RPMI7951 (cell line): ENCODE measurements around the gene RNF149. TPM values are rescaled to one million over a fixed set of nuclear protein-coding genes. Genes with fewer than 3 reads are reported as not detected.

Experiments used
- DNase-seq: peaks from one replicate; pipeline ENCODE4 v3.0.0-alpha.2; 2012; ENCODE audit warnings: low read depth
- total RNA-seq: library from RNA; depleted of rRNA; stranded (reverse); fragments of >200 nt; shearing (Covaris generic); gene quantifications from 2 replicates; pipeline ENCODE4 v1.2.3, GENCODE V29; 2014

RNF149 gene
- total RNA-seq, 1 experiment from 2014 or later = 30.3 TPM

DNA sequence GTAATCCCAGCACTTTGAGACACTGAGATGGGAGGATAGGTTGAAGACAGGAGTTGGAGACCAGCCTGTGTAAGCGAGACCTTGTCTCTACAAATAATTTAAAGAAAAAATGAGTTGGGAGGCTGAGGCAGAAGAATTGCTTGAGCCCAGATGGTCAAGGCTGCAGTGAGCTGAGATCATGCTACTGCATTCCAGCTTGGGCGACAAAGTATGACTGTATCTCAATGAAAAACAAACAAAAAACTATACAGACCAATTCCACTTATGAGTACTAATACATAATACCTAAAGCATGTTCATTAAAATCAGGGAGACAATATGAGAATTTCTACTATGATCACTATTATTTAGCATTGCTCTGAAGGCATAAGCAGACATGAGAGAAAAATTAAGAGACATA lies 12.6 kb downstream of the RNF149 start:
- DNase-seq = no peak

DNA sequence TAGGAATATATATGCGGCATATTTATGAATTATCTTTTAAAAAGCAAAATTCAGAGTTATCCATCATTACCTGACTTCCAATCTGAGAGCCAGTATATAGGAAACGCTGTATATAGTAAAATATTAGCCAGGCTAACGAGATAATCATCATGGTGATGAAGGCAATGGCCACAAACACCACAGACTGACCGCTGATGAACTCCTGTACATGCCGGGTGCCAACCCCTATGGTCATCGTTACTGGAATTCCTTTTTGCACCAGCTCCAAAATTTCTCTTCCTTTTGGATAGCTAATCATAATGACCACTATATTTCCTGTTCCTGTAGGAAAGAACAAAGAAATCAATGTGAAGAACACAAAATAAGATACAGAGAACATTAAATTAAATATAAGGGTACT lies 13.6 kb downstream of the RNF149 start:
- no peak for DNase-seq

DNA sequence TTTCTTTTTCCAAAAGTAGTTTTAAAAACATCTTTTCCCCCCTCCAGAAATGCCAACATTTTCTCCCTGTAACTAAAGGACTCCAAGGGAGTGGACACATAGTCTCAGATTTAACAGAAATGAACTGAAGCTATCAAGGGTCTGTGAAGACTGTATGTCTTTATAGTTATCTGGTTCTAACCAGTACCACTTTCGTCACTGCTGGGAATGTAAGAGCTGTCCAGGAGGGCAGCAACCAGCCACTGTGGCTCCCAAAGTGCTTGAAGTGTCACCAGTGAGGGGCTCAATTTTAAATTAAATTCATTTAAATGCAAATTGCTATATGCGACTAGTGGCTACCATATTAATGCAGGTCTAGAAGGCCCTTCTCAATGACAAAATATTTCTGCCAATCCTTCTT lies 15.0 kb downstream of the RNF149 start:
- no peak for DNase-seq

- DNase-seq = no peak
Measured at GRCh38 chr2:101291973-101292372, 16.5 kb downstream of the RNF149 start.

GRCh38 chr2:101290711-101291110 lies 17.8 kb downstream of the RNF149 start:
- DNase-seq = no peak

- DNase-seq = no peak
Measured at GRCh38 chr2:101287303-101287702, 21.2 kb downstream of the RNF149 start.

DNA sequence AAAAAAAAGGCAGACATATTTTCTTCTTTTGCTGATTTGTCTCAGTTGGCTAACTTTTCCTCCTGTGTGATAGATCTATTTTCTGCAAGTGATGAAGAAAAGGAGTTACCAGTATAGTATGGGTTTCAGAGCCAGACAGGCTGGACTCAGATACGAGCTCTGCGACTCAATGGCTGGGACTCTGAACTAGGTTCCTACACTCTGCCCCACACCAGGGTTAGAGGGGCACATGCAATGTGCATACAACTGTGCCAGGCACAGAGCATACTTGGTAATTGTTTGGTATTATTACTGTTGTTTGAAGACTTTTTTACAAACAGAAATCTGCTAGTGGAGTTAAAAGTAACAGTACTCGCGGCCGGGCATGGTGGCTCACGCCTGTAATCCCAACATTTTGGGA lies 21.8 kb downstream of the RNF149 start:
- DNase-seq = no peak

DNA sequence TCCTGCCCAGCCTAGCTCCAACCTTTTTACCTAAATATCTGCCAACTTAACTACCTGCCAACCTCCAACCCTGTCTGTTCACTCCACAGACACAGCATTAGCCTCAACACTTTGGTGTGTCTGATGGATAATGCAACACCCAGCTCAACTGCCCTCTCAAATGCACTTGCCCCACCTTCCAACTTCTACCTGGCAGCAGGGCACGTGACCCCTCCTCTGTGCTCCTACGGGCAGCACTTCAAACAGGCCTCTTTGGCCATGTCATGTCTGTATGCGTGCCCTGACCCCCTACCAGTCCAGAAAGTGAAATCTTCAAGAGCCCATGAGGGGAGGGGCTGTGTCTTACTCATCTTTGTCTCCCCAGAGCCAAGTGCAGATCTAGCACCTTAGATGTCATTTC lies 25.5 kb downstream of the RNF149 start:
- no peak for DNase-seq

DNA sequence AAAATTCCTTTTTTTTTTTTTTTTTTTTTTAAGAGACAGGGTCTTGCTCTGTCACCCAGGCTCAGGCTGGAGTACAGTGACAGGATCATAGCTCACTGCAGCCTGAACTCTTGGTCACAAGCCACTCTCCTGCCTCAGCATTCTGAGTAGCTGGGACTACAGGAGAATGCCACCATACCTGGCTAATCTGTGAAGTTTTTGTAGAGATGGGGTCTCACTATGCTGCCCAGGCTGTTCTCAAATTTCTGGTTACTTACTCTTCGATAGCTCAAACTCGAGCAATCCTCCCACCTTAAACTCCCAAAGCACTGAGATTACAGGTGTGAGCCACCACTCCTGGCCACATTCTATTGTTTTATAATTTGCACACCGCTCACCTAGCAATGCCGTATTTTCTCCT lies 27.0 kb downstream of the RNF149 start:
- DNase-seq = no peak

DNA sequence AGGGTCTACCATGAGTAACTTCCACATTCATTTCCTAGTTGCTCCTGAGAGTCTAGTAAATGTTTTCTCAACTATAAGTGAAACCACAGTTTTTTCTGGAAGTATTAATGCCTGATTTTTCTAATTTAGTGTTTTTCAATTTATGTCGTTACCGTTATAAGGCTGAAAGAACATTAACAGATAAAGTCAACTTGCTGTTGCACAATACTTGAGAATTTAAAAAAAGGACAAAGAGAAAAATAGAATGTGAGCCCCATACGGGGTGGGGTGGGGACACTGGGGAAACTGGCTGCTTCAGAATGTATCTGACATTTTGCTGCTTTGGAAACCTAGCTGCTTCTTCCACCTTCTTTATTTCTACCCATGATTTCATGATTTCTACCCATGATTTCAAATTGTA lies 29.6 kb downstream of the RNF149 start:
- DNase-seq = no peak

- DNase-seq = no peak
Measured at GRCh38 chr2:101277111-101277510, 31.4 kb downstream of the RNF149 start.

GRCh38 chr2:101274142-101274541 lies 34.4 kb downstream of the RNF149 start:
- DNase-seq = no peak

GRCh38 chr2:101273056-101273455 lies 35.4 kb downstream of the RNF149 start:
- DNase-seq = no peak

DNA sequence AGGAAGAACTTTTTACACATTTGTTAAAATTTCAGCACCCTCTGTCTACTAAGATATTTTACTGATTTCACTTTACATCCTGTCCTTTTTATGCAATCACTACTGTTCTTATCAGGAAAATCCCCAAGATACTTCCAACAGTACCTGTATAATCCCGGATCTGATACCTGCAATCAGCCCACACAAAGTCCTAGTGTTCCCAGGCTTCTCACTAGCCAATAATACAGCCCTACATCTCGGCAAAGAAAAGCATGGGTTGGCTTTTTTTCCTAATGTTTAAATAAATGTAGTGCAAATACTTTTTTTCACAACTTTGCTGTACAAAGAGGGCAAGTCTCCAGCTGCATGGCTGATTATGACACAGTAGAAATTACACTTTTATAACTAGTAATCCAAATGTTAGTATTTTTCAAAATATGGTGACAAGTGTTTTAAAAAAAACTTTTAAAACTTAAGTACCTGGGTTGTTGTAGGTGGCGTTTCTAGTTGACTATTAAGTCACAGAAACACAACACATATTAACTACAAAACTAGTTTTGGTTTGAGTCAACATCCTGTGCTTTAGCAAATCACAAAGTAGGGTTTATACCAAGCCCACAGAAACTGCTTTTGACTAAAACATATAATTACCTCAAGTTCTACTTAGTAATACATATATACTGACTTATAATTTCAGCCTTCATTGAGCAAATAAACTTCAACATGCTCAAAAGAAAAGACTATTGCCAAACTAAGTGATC lies 36.3 kb downstream of the RNF149 start:
- DNase-seq = no peak

- no peak for DNase-seq
Measured at GRCh38 chr2:101270700-101271259, 37.7 kb downstream of the RNF149 start.

DNA sequence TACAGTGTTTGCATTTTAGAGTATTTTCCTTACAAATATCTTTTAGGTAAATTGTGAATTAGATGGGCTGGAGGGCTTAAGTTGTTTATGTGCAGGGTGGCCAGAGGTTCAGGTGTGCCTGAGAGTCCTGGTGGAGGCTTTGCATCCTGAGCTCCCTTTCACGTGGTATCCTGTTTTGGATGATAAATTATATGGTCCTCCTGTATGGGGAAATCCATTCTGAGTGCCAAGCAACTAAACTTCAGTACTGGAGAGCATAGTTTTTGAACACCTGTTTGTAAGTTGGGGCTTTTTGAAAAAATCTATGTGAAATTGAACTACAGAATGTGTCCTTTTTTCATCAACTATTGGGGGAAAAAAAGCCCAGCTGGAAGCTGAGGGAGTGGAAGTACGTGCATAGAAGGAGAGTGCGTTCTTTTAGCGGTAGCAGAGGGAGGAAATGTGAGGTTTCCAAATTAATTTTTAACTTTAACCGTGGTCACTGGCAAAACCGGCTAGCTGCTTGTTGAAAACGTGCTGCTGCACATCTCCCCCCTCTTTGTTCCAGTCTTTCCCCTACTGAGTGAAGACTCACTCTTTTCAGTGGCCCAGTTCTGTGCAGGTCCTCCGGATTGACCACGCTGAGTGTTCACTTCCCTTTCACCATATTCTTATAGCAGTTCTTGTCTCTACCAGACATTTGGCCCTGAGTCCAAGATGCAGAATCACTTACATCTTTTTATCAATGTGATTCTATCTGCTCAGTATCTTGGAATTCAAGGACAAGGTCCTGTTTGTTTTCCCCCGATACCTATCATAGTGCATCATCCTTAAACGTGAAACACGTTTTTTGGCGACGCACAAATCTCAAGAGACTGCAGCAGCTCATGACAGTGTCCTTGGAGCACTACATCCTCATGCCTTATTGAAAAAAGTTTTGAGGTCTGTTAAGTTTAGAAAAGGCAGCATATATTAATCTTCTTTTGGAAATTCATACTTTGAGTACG lies 40.5 kb downstream of the RNF149 start:
- no peak for DNase-seq

DNA sequence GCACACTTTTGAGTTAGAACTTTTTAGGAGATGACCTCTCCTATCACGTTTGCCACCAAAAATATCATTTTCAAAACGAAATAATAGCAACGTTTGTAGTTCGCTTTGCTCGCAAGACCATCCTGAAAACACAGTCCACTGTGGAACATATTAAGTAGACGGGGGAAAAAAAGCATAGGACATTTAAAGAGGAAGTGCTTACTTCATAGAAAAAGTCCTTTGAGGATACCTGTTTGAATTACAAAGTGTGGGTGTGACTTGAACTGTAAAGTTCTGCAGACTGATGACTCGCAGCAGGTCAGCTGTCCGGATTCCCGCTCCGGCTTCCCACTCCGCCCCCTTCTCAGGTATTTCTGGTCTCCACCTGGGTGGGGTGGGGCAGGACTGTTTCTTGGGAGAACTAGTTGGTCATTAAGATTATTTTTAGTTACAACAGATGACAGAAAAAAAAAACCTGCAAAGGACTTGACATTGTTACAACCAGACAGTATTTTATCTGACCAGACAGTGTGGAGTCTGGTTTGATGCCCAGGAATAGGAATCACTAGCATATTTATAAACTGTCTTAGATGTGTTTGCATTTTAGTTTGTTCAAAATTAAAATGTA lies 42.5 kb downstream of the RNF149 start:
- DNase-seq = no peak

GRCh38 chr2:101264360-101264939 lies 44.1 kb downstream of the RNF149 start:
- no peak for DNase-seq

GRCh38 chr2:101263377-101263800 lies 45.1 kb downstream of the RNF149 start:
- no peak for DNase-seq

- no peak for DNase-seq
Measured at GRCh38 chr2:101262142-101262541, 46.4 kb downstream of the RNF149 start.

GRCh38 chr2:101258804-101259203 lies 49.7 kb downstream of the RNF149 start:
- no peak for DNase-seq

DNA sequence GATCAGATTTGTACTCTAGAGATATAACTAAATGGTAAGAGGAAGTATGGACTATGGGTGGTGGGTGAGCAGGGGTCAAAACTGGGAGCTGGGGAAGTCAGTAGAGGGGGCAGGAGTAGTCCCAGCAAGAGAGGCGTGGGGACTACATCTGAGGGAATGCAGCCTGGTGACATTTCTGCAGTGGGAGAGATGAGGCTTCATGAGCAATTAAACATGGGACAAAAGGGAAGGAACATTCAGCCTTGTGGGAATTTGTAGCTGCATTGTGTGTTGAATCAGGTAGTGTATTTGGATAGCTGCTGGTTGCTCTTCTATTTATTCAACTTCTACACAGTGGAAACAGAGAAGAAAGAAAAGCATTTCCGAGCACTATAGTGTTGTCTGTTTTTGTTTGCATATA lies 52.2 kb downstream of the RNF149 start:
- no peak for DNase-seq
